ENCODE measurements around the gene P2RX2.

GRCh38 chr12:132568826-132569480 is 49.6 kb upstream of the P2RX2 start:
- TF ChIP-seq POLR2AphosphoS5 (IDR thresholded peaks at IDR 0.05), result no peak
- no peak for TF ChIP-seq POLR2A (IDR thresholded peaks at IDR 0.05)
- TF ChIP-seq, protein P1, sequence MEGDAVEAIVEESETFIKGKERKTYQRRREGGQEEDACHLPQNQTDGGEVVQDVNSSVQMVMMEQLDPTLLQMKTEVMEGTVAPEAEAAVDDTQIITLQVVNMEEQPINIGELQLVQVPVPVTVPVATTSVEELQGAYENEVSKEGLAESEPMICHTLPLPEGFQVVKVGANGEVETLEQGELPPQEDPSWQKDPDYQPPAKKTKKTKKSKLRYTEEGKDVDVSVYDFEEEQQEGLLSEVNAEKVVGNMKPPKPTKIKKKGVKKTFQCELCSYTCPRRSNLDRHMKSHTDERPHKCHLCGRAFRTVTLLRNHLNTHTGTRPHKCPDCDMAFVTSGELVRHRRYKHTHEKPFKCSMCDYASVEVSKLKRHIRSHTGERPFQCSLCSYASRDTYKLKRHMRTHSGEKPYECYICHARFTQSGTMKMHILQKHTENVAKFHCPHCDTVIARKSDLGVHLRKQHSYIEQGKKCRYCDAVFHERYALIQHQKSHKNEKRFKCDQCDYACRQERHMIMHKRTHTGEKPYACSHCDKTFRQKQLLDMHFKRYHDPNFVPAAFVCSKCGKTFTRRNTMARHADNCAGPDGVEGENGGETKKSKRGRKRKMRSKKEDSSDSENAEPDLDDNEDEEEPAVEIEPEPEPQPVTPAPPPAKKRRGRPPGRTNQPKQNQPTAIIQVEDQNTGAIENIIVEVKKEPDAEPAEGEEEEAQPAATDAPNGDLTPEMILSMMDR (IDR thresholded peaks at IDR 0.05), result no peak
